Endothelial cell of umbilical vein (primary cell): ENCODE measurements around the gene LRP5. TPM values are rescaled to one million over a fixed set of nuclear protein-coding genes. Genes with fewer than 3 reads are reported as not detected.

Experiments
- BruUV-seq: library from RNA; stranded (reverse); fragments of 400-500 nt; replicated peaks from 2 replicates; lab custom pipeline; 2021; lab: Mats Ljungman, UMichigan
- CTCF ChIA-PET: fragments of 300-600, 350-600 bp; sonication (Branson Sonifier 250); formaldehyde crosslinking; loops from one replicate; lab custom pipeline; 2021; ENCODE audit warnings: antibody characterized with exemption, inconsistent platforms; lab: Charles Lee
- POLR2A ChIA-PET: fragments of 300-600, 350-600 bp; sonication (Branson Sonifier 250); formaldehyde crosslinking; loops from one replicate; lab custom pipeline; 2021; ENCODE audit warnings: antibody characterized with exemption, inconsistent platforms; lab: Charles Lee
- DNase-seq: peaks from one replicate; pipeline ENCODE4 v3.0.0-alpha.2; 2011; ENCODE audit warnings: low read depth, low spot score
- FAIRE-seq: peaks from 2 replicates; lab custom pipeline; 2011; peaks lifted over from hg19 to GRCh38; lab: Jason Lieb, UNC
- H2AFZ ChIP-seq: 2 replicates; pipeline ENCODE4 v1.6.0; 2012; ENCODE audit warnings: low read depth, low read length, control low read depth, inconsistent platforms
- H3K27ac ChIP-seq: 2 replicates; pipeline ENCODE4 v1.5.1; 2011; ENCODE audit warnings: low read depth, mild to moderate bottlenecking, control low read depth, low read length, moderate library complexity; ENCODE audit not compliant: insufficient read depth
- H3K27me3 ChIP-seq, 2 experiments: 2 replicates each; pipeline versions ENCODE4 v1.6.0 to v1.6.1; 2011; ENCODE audit warnings: low read length in 2 of 2, mixed read lengths in 1 of 2; ENCODE audit not compliant: control insufficient read depth in 2 of 2, insufficient read depth in 2 of 2
- H3K36me3 ChIP-seq, 2 experiments: 2 replicates in 1 of 2; 3 replicates in 1 of 2; pipeline ENCODE4 v1.5.1; 2011; ENCODE audit warnings: low read length in 2 of 2, mild to moderate bottlenecking in 1 of 2, moderate library complexity in 1 of 2; ENCODE audit not compliant: control insufficient read depth in 2 of 2, insufficient read depth in 2 of 2; ENCODE audit errors: extremely low read depth in 1 of 2
- H3K4me1 ChIP-seq: 3 replicates; pipeline ENCODE4 v1.5.1; 2011; ENCODE audit warnings: mild to moderate bottlenecking, low read length; ENCODE audit not compliant: control insufficient read depth, insufficient read depth; ENCODE audit errors: extremely low read depth
- H3K4me2 ChIP-seq: 2 replicates; pipeline ENCODE4 v1.6.1; 2011; ENCODE audit warnings: low read length, control low read depth, mixed read lengths; ENCODE audit not compliant: insufficient read depth
- H3K4me3 ChIP-seq, 3 experiments: fragments of 200-600 bp in 1 of 3; sonication (generic), shearing (Covaris generic) in 1 of 3; replicated peaks in 1 of 3; 2 replicates each; pipeline ENCODE4 v1.5.1; 2011 to 2016; ENCODE audit warnings: control low read depth in 3 of 3, low read length in 3 of 3, mild to moderate bottlenecking in 2 of 3, inconsistent platforms in 1 of 3, low read depth in 1 of 3, moderate library complexity in 1 of 3; ENCODE audit not compliant: insufficient read depth in 1 of 3
- H3K79me2 ChIP-seq: 2 replicates; pipeline ENCODE4 v1.6.0; 2012; ENCODE audit warnings: low read length, inconsistent platforms; ENCODE audit not compliant: control insufficient read depth, insufficient read depth
- H3K9ac ChIP-seq: replicated peaks from 2 replicates; pipeline ENCODE3; 2011; ENCODE audit warnings: low read length, control low read depth; ENCODE audit not compliant: insufficient read depth; ENCODE audit errors: extremely low read depth
- H3K9me1 ChIP-seq: replicated peaks from 3 replicates; pipeline ENCODE4 v1.6.0; 2011; ENCODE audit warnings: mild to moderate bottlenecking, low read length; ENCODE audit not compliant: control insufficient read depth, insufficient read depth; ENCODE audit errors: extremely low read depth
- H3K9me3 ChIP-seq: replicated peaks from 2 replicates; pipeline ENCODE4 v1.5.1; 2012; ENCODE audit warnings: low read length, inconsistent platforms; ENCODE audit not compliant: control insufficient read depth, insufficient read depth
- H4K20me1 ChIP-seq: replicated peaks from 2 replicates; pipeline ENCODE3; 2011; ENCODE audit warnings: mild to moderate bottlenecking, low read length; ENCODE audit not compliant: control insufficient read depth, insufficient read depth; ENCODE audit errors: extremely low read depth
- EZH2 ChIP-seq: IDR thresholded peaks from 2 replicates; pipeline ENCODE4 v1.6.1; 2012; ENCODE audit warnings: borderline replicate concordance, low read depth, mild to moderate bottlenecking, moderate library complexity, low read length, inconsistent platforms; ENCODE audit not compliant: severe bottlenecking
- FOS ChIP-seq: IDR thresholded peaks from 2 replicates; pipeline ENCODE4 v1.6.1; 2011; ENCODE audit warnings: mild to moderate bottlenecking, low read length, moderate library complexity, borderline replicate concordance; ENCODE audit not compliant: insufficient read depth
- GATA2 ChIP-seq: IDR thresholded peaks from 2 replicates; pipeline ENCODE4 v1.7.0; 2011; ENCODE audit warnings: low read depth, mild to moderate bottlenecking, moderate library complexity, mixed read lengths, low read length; ENCODE audit not compliant: insufficient read length, insufficient read depth
- JUN ChIP-seq: IDR thresholded peaks from 2 replicates; pipeline ENCODE4 v1.6.1; 2011; ENCODE audit warnings: borderline replicate concordance, low read depth; ENCODE audit not compliant: insufficient read length, insufficient read depth
- MYC ChIP-seq: IDR thresholded peaks from one replicate; pipeline ENCODE4 v1.6.1; 2011; ENCODE audit warnings: mild to moderate bottlenecking, low read depth, low read length
- dilution Hi-C: fragments of 300-500 bp; cut with MboI; formaldehyde crosslinking; loops from one replicate; pipeline ENCODE4 v1.15.0; 2019; ENCODE audit warnings: low sequenced_read_pairs; ENCODE audit not compliant: extremely low pct_ligation_motif_present
- intact Hi-C: fragments of 100-400 bp; cut with micrococcal nuclease; formaldehyde crosslinking; loops from one replicate; pipeline ENCODE4 v1.10.0; 2022
- polyA plus RNA-seq, 4 experiments: library from polyadenylated mRNA; depleted of rRNA in 3 of 4; stranded (reverse) in 3 of 4; unstranded in 1 of 4; fragments of >200 nt; gene quantifications; 2 replicates each; pipeline versions ENCODE4 v1.2.1 to v1.2.3, GENCODE V29; 2011 to 2012; ENCODE audit warnings: missing spikeins in 1 of 4
- total RNA-seq: library from RNA; stranded (reverse); gene quantifications from 2 replicates; pipeline ENCODE4 v1.2.3, GENCODE V29; 2021
- TF ChIP-seq, protein P1 (sequence below): IDR thresholded peaks from 2 replicates; pipeline ENCODE4 v1.6.1; 2011; ENCODE audit not compliant: insufficient read depth, insufficient read length
- TF ChIP-seq, protein P2 (sequence below), 2 donors: IDR thresholded peaks; 1 replicate in 1 of 2; 2 replicates in 1 of 2; pipeline ENCODE4 v1.5.1; 2011; ENCODE audit warnings: low read length in 2 of 2, mild to moderate bottlenecking in 2 of 2, moderate library complexity in 2 of 2, control low read depth in 1 of 2, inconsistent platforms in 1 of 2, low read depth in 1 of 2; ENCODE audit not compliant: insufficient read depth in 1 of 2; ENCODE audit errors: extremely low read depth in 1 of 2

Gene LRP5
- total and polyA plus RNA-seq, 2 donors (not counting 3 experiments of a cell fraction or from before 2014, with no cell fraction given) = 35.1 to 51.8 TPM

DNA sequence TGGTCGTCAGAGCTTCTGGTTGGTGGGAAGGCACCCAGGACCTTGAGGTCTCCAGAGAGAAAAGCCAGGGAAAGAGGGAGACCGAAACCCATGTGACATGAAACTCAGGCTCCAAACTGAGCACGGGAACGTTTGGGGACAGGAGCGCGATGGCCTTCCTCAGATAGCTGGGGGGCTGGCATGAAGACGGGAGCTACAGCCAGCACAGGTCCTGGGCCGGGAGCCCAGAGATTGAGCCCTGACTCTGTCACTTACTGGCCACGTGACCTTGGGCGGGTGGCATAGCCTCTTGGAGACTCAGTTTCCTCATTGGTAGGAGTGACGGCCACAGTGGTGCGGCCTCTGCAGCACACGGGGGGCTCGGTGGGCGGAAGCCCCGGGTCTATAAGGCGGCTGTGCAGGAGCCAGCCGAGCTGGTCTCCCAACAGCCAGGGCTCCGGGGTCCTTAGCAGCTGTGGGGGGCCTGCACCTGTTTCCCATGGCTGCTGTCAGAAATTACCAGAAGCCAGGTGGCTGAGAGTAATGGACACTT lies 111.8 kb downstream of the LRP5 start:
- no peak for FAIRE-seq
- TF ChIP-seq FOS (no peak), GATA2 (no peak), EZH2 (no peak), JUN (no peak), MYC (no peak)
- TF ChIP-seq, protein P1, sequence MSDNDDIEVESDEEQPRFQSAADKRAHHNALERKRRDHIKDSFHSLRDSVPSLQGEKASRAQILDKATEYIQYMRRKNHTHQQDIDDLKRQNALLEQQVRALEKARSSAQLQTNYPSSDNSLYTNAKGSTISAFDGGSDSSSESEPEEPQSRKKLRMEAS = no peak
- TF ChIP-seq, protein P2, sequence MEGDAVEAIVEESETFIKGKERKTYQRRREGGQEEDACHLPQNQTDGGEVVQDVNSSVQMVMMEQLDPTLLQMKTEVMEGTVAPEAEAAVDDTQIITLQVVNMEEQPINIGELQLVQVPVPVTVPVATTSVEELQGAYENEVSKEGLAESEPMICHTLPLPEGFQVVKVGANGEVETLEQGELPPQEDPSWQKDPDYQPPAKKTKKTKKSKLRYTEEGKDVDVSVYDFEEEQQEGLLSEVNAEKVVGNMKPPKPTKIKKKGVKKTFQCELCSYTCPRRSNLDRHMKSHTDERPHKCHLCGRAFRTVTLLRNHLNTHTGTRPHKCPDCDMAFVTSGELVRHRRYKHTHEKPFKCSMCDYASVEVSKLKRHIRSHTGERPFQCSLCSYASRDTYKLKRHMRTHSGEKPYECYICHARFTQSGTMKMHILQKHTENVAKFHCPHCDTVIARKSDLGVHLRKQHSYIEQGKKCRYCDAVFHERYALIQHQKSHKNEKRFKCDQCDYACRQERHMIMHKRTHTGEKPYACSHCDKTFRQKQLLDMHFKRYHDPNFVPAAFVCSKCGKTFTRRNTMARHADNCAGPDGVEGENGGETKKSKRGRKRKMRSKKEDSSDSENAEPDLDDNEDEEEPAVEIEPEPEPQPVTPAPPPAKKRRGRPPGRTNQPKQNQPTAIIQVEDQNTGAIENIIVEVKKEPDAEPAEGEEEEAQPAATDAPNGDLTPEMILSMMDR (IDR thresholded peaks at IDR 0.05; ENCODE audit: extremely low read depth in 1 of 2, insufficient read depth in 1 of 2, low read depth in 1 of 2, low read length in 2 of 2) = no peak
- BruUV-seq = no TSS peak
- intact Hi-C loops (no loop called here), dilution Hi-C loops (no loop called here)
- Histone ChIP-seq H3K9me1 (no peaks in the 10 kb centered on the region), H4K20me1 (no peaks in the 10 kb centered on the region), H3K4me3 (no peak overlapping the region), H3K9me3 (peaks cover 2% of the 10 kb centered on the region), H3K27ac (no peak overlapping the region), H3K4me1 (no peaks in the 10 kb centered on the region), H3K79me2 (no peaks in the 10 kb centered on the region), H3K36me3 (peaks cover 0 to 43% of the 10 kb centered on the region in 2 experiments), H3K4me2 (no peak overlapping the region), H3K9ac (no peak overlapping the region), H2AFZ (no peak overlapping the region), H3K27me3 (no peaks in the 10 kb centered on the region)
- ChIA-PET CTCF (interaction anchor here (1.2 kb wide), 1 partner anchor 13 kb away, joined by 3 read pairs; no protein-coding TSS in a partner anchor), POLR2A (no interaction called here)
- DNase-seq = no peak
